ENCODE results near the gene SLC4A5.

GRCh38 chr2:74188696-74189095, 154.5 kb downstream of the SLC4A5 start:
- TF ChIP-seq CTCF (IDR thresholded peaks at IDR 0.05), result no peak
- TF ChIP-seq CHD2 (IDR thresholded peaks at IDR 0.05; ENCODE audit: low read length, partially characterized antibody), result no peak
- TF ChIP-seq REST (IDR thresholded peaks at IDR 0.05; ENCODE audit: low read depth, low read length), result no peak
- no peak for TF ChIP-seq USF1 (IDR thresholded peaks at IDR 0.05; ENCODE audit: borderline replicate concordance, low read depth)
- no peak for TF ChIP-seq NRF1 (IDR thresholded peaks at IDR 0.05; ENCODE audit: low read depth, low read length)
- TF ChIP-seq TCF12 (IDR thresholded peaks at IDR 0.05), result no peak
- no peak for TF ChIP-seq POLR2AphosphoS5 (IDR thresholded peaks at IDR 0.05; ENCODE audit: low read depth, low read length)
- TF ChIP-seq ZBTB33 (IDR thresholded peaks at IDR 0.05; ENCODE audit: borderline replicate concordance, low read depth), result no peak
- no peak for TF ChIP-seq RCOR1 (IDR thresholded peaks at IDR 0.05; ENCODE audit: low read length)
- TF ChIP-seq TEAD4 (IDR thresholded peaks at IDR 0.05; ENCODE audit: borderline replicate concordance, insufficient read depth), result no peak
- no peak for TF ChIP-seq EP300 (IDR thresholded peaks at IDR 0.05; ENCODE audit: borderline replicate concordance in 1 of 2, low read depth in 1 of 2, low read length in 1 of 2)
- no peak for TF ChIP-seq GABPA (IDR thresholded peaks at IDR 0.05; ENCODE audit: low read depth)
